DOHH2 (cell line): ENCODE measurements around the gene GAB3.

Source experiments
- EZH2phosphoT487 ChIP-seq: fragments of 200-600 bp; sonication (generic); IDR thresholded peaks from 2 replicates; pipeline ENCODE4 v1.6.1; 2017; ENCODE audit warnings: borderline replicate concordance, mild to moderate bottlenecking, antibody characterized with exemption, low read length, moderate library complexity, mixed read lengths
- TF ChIP-seq, protein P1 (sequence below): fragments of 200-600 bp; sonication (generic); IDR thresholded peaks from one replicate; pipeline ENCODE4 v1.5.1; 2014; ENCODE audit warnings: antibody characterized with exemption, mild to moderate bottlenecking, low read depth, low read length; ENCODE audit not compliant: poor library complexity, severe bottlenecking

DNA sequence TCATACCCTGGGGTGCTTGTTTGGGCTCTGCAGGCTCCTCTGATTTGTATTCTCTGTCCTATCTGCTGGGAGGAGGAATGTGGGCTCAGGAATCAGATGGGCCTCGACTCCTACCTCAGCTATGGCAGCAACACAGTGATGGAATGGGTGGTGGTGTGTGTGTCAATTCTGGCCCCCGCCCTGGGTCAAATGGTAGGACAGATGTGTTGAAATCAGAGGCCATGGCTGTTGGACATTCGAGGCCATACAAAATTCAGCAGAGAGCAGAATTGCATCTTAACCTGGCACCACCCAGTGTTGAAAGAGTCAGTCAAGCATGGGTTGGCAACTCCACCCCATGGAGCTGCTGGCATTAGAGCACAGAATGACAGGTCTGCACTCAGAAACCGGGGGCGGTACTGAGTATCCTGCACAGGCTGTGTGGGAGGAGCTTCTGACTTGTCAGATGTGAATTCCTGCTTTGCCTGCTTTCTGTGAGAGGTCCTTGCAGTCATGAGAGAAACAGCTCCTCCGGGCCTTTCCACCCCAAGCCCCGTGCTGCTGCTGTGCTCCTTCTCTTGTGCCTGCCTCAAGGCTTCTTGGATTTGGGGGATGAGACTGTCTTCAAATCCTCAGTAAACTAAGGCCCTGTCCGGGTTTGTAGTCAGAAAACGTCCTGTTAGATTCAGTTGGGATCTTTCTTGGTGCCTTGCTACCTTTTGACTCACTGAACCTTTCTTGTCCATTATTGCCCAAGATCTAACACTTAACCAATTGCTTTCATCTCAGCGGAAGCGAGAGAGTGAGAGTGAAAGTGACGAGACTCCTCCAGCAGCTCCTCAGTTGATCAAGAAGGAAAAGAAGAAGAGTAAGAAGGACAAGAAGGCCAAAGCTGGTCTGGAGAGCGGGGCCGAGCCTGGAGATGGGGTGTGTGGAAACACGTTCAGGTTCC lies 24.8 kb upstream of the GAB3 start:
- TF ChIP-seq, protein P1, sequence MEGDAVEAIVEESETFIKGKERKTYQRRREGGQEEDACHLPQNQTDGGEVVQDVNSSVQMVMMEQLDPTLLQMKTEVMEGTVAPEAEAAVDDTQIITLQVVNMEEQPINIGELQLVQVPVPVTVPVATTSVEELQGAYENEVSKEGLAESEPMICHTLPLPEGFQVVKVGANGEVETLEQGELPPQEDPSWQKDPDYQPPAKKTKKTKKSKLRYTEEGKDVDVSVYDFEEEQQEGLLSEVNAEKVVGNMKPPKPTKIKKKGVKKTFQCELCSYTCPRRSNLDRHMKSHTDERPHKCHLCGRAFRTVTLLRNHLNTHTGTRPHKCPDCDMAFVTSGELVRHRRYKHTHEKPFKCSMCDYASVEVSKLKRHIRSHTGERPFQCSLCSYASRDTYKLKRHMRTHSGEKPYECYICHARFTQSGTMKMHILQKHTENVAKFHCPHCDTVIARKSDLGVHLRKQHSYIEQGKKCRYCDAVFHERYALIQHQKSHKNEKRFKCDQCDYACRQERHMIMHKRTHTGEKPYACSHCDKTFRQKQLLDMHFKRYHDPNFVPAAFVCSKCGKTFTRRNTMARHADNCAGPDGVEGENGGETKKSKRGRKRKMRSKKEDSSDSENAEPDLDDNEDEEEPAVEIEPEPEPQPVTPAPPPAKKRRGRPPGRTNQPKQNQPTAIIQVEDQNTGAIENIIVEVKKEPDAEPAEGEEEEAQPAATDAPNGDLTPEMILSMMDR: no peak
- no peak for TF ChIP-seq EZH2phosphoT487
